Mesenchymal stem cell (in vitro differentiated cells and primary cell): ENCODE measurements around the gene TUBA4B.

Source experiments
- DNase-seq: peaks from one replicate; pipeline ENCODE4 v3.0.0-alpha.2; 2013
- H2AFZ ChIP-seq: one replicate; pipeline ENCODE4 v1.6.1; 2013; ENCODE audit warnings: low read depth, mild to moderate bottlenecking, control low read depth, inconsistent platforms, low read length, moderate library complexity
- H2AK5ac ChIP-seq: 2 replicates; pipeline ENCODE4 v1.6.1; 2013; ENCODE audit warnings: low read length, moderate library complexity, mild to moderate bottlenecking, inconsistent platforms; ENCODE audit not compliant: severe bottlenecking
- H2BK120ac ChIP-seq: one replicate; pipeline ENCODE4 v1.6.1; 2013; ENCODE audit warnings: low read depth, mild to moderate bottlenecking, inconsistent platforms, low read length, moderate library complexity
- H2BK12ac ChIP-seq, 2 experiments: one replicate each; pipeline ENCODE4 v1.6.1; 2013; ENCODE audit warnings: inconsistent platforms in 2 of 2, low read length in 2 of 2, mild to moderate bottlenecking in 2 of 2, moderate library complexity in 2 of 2, control low read depth in 1 of 2
- H2BK15ac ChIP-seq: one replicate; pipeline ENCODE4 v1.6.1; 2013; ENCODE audit warnings: mild to moderate bottlenecking, low read depth, inconsistent platforms; ENCODE audit not compliant: poor library complexity, severe bottlenecking
- H2BK5ac ChIP-seq: 2 replicates; pipeline ENCODE4 v1.6.1; 2013; ENCODE audit warnings: low read depth, mild to moderate bottlenecking, low read length, control low read depth, inconsistent platforms; ENCODE audit not compliant: poor library complexity, severe bottlenecking
- H3K14ac ChIP-seq, 2 experiments: one replicate each; pipeline ENCODE4 v1.6.1; 2013; ENCODE audit warnings: inconsistent platforms in 2 of 2, low read length in 2 of 2, control low read depth in 1 of 2, mild to moderate bottlenecking in 1 of 2, moderate library complexity in 1 of 2
- H3K18ac ChIP-seq, 2 experiments: one replicate each; pipeline ENCODE4 v1.6.1; 2013; ENCODE audit warnings: inconsistent platforms in 2 of 2, low read length in 2 of 2, control low read depth in 1 of 2, low read depth in 1 of 2, mild to moderate bottlenecking in 1 of 2
- H3K23ac ChIP-seq, 2 experiments: one replicate each; pipeline ENCODE4 v1.6.1; 2013; ENCODE audit warnings: inconsistent platforms in 2 of 2, low read length in 2 of 2, mild to moderate bottlenecking in 2 of 2, moderate library complexity in 2 of 2, control low read depth in 1 of 2
- H3K27ac ChIP-seq: 2 replicates; pipeline ENCODE4 v1.5.1; 2013; ENCODE audit warnings: mild to moderate bottlenecking, moderate library complexity, low read length, control low read depth, inconsistent platforms; ENCODE audit not compliant: poor library complexity, severe bottlenecking
- H3K27me3 ChIP-seq, 2 experiments: 2 replicates each; pipeline versions ENCODE4 v1.6.1 to v1.7.0; 2013; ENCODE audit warnings: low read length in 2 of 2, mild to moderate bottlenecking in 2 of 2, moderate library complexity in 2 of 2, control low read depth in 1 of 2, inconsistent platforms in 1 of 2; ENCODE audit not compliant: control insufficient read depth in 1 of 2, insufficient read depth in 1 of 2
- H3K36me3 ChIP-seq, 2 experiments: 2 replicates each; pipeline versions ENCODE4 v1.6.1 to v1.7.0; 2013; ENCODE audit warnings: low read length in 2 of 2, control low read depth in 1 of 2, inconsistent platforms in 1 of 2, low read depth in 1 of 2, mild to moderate bottlenecking in 1 of 2; ENCODE audit not compliant: insufficient read depth in 2 of 2, control insufficient read depth in 1 of 2
- H3K4ac ChIP-seq, 2 experiments: one replicate each; pipeline ENCODE4 v1.6.1; 2013; ENCODE audit warnings: inconsistent platforms in 2 of 2, low read length in 2 of 2, mild to moderate bottlenecking in 2 of 2, moderate library complexity in 2 of 2, control low read depth in 1 of 2, low read depth in 1 of 2
- H3K4me1 ChIP-seq: 2 replicates; pipeline ENCODE4 v1.6.1; 2013; ENCODE audit warnings: low read depth, low read length, control low read depth; ENCODE audit not compliant: control insufficient read depth, insufficient read depth
- H3K4me2 ChIP-seq: 2 replicates; pipeline ENCODE4 v1.6.1; 2013; ENCODE audit warnings: low read length, mild to moderate bottlenecking, inconsistent platforms; ENCODE audit not compliant: poor library complexity, severe bottlenecking
- H3K4me3 ChIP-seq, 2 experiments: 2 replicates each; pipeline versions ENCODE4 v1.5.1 to v1.7.0; 2013; ENCODE audit warnings: low read length in 2 of 2, mild to moderate bottlenecking in 2 of 2, control low read depth in 1 of 2, low read depth in 1 of 2; ENCODE audit not compliant: insufficient read depth in 1 of 2
- H3K79me1 ChIP-seq: replicated peaks from 2 replicates; pipeline ENCODE4 v1.6.1; 2013; ENCODE audit warnings: mild to moderate bottlenecking, control low read depth, low read length, inconsistent platforms; ENCODE audit not compliant: poor library complexity, severe bottlenecking
- H3K9ac ChIP-seq: 2 replicates; pipeline ENCODE4 v1.7.0; 2013; ENCODE audit warnings: mild to moderate bottlenecking, low read length, moderate library complexity
- H3K9me3 ChIP-seq: 2 replicates; pipeline ENCODE4 v1.7.0; 2013; ENCODE audit warnings: mild to moderate bottlenecking, low read length; ENCODE audit not compliant: control insufficient read depth
- H4K8ac ChIP-seq: one replicate; pipeline ENCODE4 v1.6.1; 2013; ENCODE audit warnings: inconsistent platforms, mild to moderate bottlenecking, low read length, moderate library complexity
- H4K91ac ChIP-seq: one replicate; pipeline ENCODE4 v1.6.1; 2013; ENCODE audit warnings: mild to moderate bottlenecking, low read length, inconsistent platforms
- WGBS: methylation state at CpG from one replicate; pipeline ENCODE4 v1.1.7; 2013; ENCODE audit warnings: mixed read lengths; 5-methylcytosine and 5-hydroxymethylcytosine counted together

TUBA4B gene

GRCh38 chr2:219244789-219245147 is 8.3 kb upstream of the TUBA4B start:
- H4K8ac ChIP-seq, result peak overlapping the region; percentile 93
- no peak overlapping the region for H2AK5ac ChIP-seq
- no peaks in the 10 kb centered on the region for H3K9me3 ChIP-seq
- peak overlapping the region; percentile 38 to 48 for H3K18ac ChIP-seq
- peaks cover 22 to 40% of the 10 kb centered on the region in 2 experiments for H3K36me3 ChIP-seq
- no peak overlapping the region for H2BK5ac ChIP-seq
- peak overlapping the region; percentile 74 for H3K27ac ChIP-seq
- no peak for DNase-seq
- H2BK120ac ChIP-seq, result no peak overlapping the region
- H3K4ac ChIP-seq, result no peak overlapping the region
- peak overlapping the region; percentile 74 for H2AFZ ChIP-seq
- no peak overlapping the region for H3K14ac ChIP-seq
- H3K27me3 ChIP-seq, result no peaks in the 10 kb centered on the region
- H2BK12ac ChIP-seq, result no peak overlapping the region
- H2BK15ac ChIP-seq, result no peak overlapping the region
- 45% methylated on average over 4 of the region's 6 CpGs for WGBS
- peak overlapping the region; percentile 34 for H4K91ac ChIP-seq
- peak overlapping the region; percentile 75 to 96 for H3K4me3 ChIP-seq
- H3K23ac ChIP-seq, result no peak overlapping the region
- H3K4me2 ChIP-seq, result peak overlapping the region; percentile 87
- peaks cover 16% of the 10 kb centered on the region for H3K79me1 ChIP-seq
- H3K4me1 ChIP-seq, result peaks cover 25% of the 10 kb centered on the region
- H3K9ac ChIP-seq, result peak overlapping the region; percentile 99

- Histone ChIP-seq H3K9ac (peak within 1 kb of the TSS; percentile 99), H3K4me1 (peaks cover 30% of the 10 kb centered on the region), H3K23ac (peak within 1 kb of the TSS in 1 of 2 experiments; percentile 48), H2AK5ac (peak within 1 kb of the TSS; percentile 10), H3K4me3 (peak within 1 kb of the TSS; percentile 75 to 96), H3K4me2 (peak within 1 kb of the TSS; percentile 87), H3K9me3 (no peaks in the 10 kb centered on the region), H3K18ac (peak within 1 kb of the TSS; percentile 88 to 98), H2BK120ac (peak within 1 kb of the TSS; percentile 11), H2BK15ac (no peak within 1 kb of the TSS), H2BK12ac (no peak within 1 kb of the TSS), H4K8ac (peak within 1 kb of the TSS; percentile 100), H4K91ac (peak within 1 kb of the TSS; percentile 95), H3K79me1 (peaks cover 16% of the 10 kb centered on the region), H3K4ac (peak within 1 kb of the TSS; percentile 92 to 93), H3K14ac (peak within 1 kb of the TSS in 1 of 2 experiments; percentile 90), H3K27ac (peak within 1 kb of the TSS; percentile 76), H3K27me3 (no peaks in the 10 kb centered on the region), H3K36me3 (peaks cover 21 to 38% of the 10 kb centered on the region in 2 experiments), H2AFZ (peak within 1 kb of the TSS; percentile 74), H2BK5ac (peak within 1 kb of the TSS; percentile 59)
- peak; percentile 95 for DNase-seq
- 3% methylated on average over 46 of the region's 46 CpGs for WGBS
These were observed 7.7 kb upstream of the TUBA4B start, which contains the start of the genes GLB1L and STK16 for GRCh38 chr2:219245148-219245898. Gene GLB1L (minus strand): TSS chr2:219245444. CDS start chr2:219243573, 1,871 bp downstream. Gene STK16 (plus strand): TSS chr2:219245479. CDS start chr2:219246000, 521 bp downstream.

- Histone ChIP-seq H2BK15ac (no peak overlapping the region), H3K27ac (peak overlapping the region; percentile 76), H2BK12ac (no peak overlapping the region), H3K14ac (no peak overlapping the region), H2AFZ (no peak overlapping the region), H3K4me2 (peak overlapping the region; percentile 81), H3K36me3 (peaks cover 27 to 38% of the 10 kb centered on the region in 2 experiments), H4K8ac (peak overlapping the region; percentile 100), H3K18ac (peak overlapping the region in 1 of 2 experiments; percentile 88), H3K4me1 (peaks cover 36% of the 10 kb centered on the region), H4K91ac (peak overlapping the region; percentile 95), H3K9me3 (no peaks in the 10 kb centered on the region), H2AK5ac (peak overlapping the region; percentile 10), H3K4ac (peak overlapping the region; percentile 92 to 93), H3K79me1 (peaks cover 18% of the 10 kb centered on the region), H2BK120ac (peak overlapping the region; percentile 11), H3K27me3 (no peaks in the 10 kb centered on the region), H3K23ac (no peak overlapping the region), H3K4me3 (peak overlapping the region; percentile 75 to 96), H2BK5ac (peak overlapping the region; percentile 59), H3K9ac (peak overlapping the region; percentile 99)
- DNase-seq, result no peak
- 30% methylated on average over 10 of the region's 10 CpGs for WGBS
These were observed 7.2 kb upstream of the TUBA4B start for GRCh38 chr2:219245899-219246230.

GRCh38 chr2:219246559-219246958 is 6.5 kb upstream of the TUBA4B start:
- H3K18ac ChIP-seq, result no peak overlapping the region
- no peak overlapping the region for H2BK15ac ChIP-seq
- H3K9ac ChIP-seq, result peak overlapping the region; percentile 99
- H3K4me3 ChIP-seq, result peak overlapping the region in 1 of 2 experiments; percentile 96
- H3K27ac ChIP-seq, result no peak overlapping the region
- no peak overlapping the region for H3K4ac ChIP-seq
- peaks cover 42% of the 10 kb centered on the region for H3K4me1 ChIP-seq
- WGBS, result 98% methylated on average over 10 of the region's 10 CpGs
- H2AFZ ChIP-seq, result no peak overlapping the region
- H3K27me3 ChIP-seq, result no peaks in the 10 kb centered on the region
- H2BK12ac ChIP-seq, result no peak overlapping the region
- H4K8ac ChIP-seq, result no peak overlapping the region
- no peak overlapping the region for H2BK5ac ChIP-seq
- no peaks in the 10 kb centered on the region for H3K9me3 ChIP-seq
- no peak for DNase-seq
- peak overlapping the region; percentile 81 for H3K4me2 ChIP-seq
- peaks cover 18% of the 10 kb centered on the region for H3K79me1 ChIP-seq
- H3K14ac ChIP-seq, result no peak overlapping the region
- no peak overlapping the region for H3K23ac ChIP-seq
- H4K91ac ChIP-seq, result no peak overlapping the region
- no peak overlapping the region for H2BK120ac ChIP-seq
- peak overlapping the region; percentile 33 for H2AK5ac ChIP-seq
- peaks cover 33 to 35% of the 10 kb centered on the region in 2 experiments for H3K36me3 ChIP-seq
